ENCODE measurements around the gene GPR179. TPM values are rescaled to one million over a fixed set of nuclear protein-coding genes. Genes with fewer than 3 reads are reported as not detected.

GPR179 gene
- total RNA-seq, 1 donor from 2014 or later = 0.22 TPM

Other genes starting within 250 kb of the GPR179 start
- gene TBC1D3E, start 216.0 kb downstream of the GPR179 start, total RNA-seq = not detected
- gene TBC1D3, start 151.4 kb downstream of the GPR179 start, total RNA-seq = not detected
- gene MRPL45, start 46.8 kb downstream of the GPR179 start, total RNA-seq = 21.8 TPM
- gene SOCS7, start 7.9 kb upstream of the GPR179 start, total RNA-seq = 24.6 TPM
- 154 TPM for gene ARHGAP23, start 84.5 kb upstream of the GPR179 start, total RNA-seq

All from sciatic nerve (tissue), 1 donor.